Measurements from ENCODE around the gene NFX1. TPM values are rescaled to one million over a fixed set of nuclear protein-coding genes. Genes with fewer than 3 reads are reported as not detected.
"Not testable (repeated sequence)": the region's sequence is repeated elsewhere in the genome, so short reads cannot be mapped to it uniquely, and the experiment has no call there.

Gene NFX1
- total and polyA plus RNA-seq, 12 donors = 17.5 to 44.4 (median 31.2) TPM

- no peaks in the 10 kb centered on the region for H3K9me3 ChIP-seq (replicated peaks in 1 of 3)
- 71 to 77% (median 75%) methylated on average over 5 of the region's 5 CpGs for WGBS, 4 donors
- no peak for DNase-seq
- no peak overlapping the region for H3K4me3 ChIP-seq
- TF ChIP-seq POLR2A (IDR thresholded peaks at IDR 0.05) (no peak), CTCF (IDR thresholded peaks at IDR 0.05) (no peak)
- H3K27ac ChIP-seq = peak overlapping the region in 3 of 5 donors; percentile 59 to 79 (median 75)
- no peaks in the 10 kb centered on the region for H3K27me3 ChIP-seq
- intact Hi-C loops (cut with DNase I) = no loop called here
- H3K4me1 ChIP-seq (replicated peaks in 1 of 2) = peaks cover 14 to 16% of the 10 kb centered on the region in 2 donors
- H3K36me3 ChIP-seq (replicated peaks in 1 of 2) = peaks cover 0 to 64% of the 10 kb centered on the region in 2 donors
These were observed 39.7 kb downstream of the NFX1 start for GRCh38 chr9:33329979-33330378.

GRCh38 chr9:33331377-33331891, 41.1 kb downstream of the NFX1 start:
- Histone ChIP-seq H3K27ac (peak overlapping the region in 1 of 5 donors; percentile 6), H3K27me3 (no peaks in the 10 kb centered on the region), H3K36me3 (replicated peaks in 1 of 2) (peaks cover 0 to 72% of the 10 kb centered on the region in 2 donors), H3K9me3 (replicated peaks in 1 of 3) (no peaks in the 10 kb centered on the region), H3K4me1 (replicated peaks in 1 of 2) (peaks cover 14 to 16% of the 10 kb centered on the region in 2 donors), H3K4me3 (no peak overlapping the region)
- WGBS, 4 donors = 68 to 78% (median 76%) methylated on average over 3 of the region's 3 CpGs
- intact Hi-C loops (cut with DNase I) = no loop called here
- no peak for TF ChIP-seq POLR2A (IDR thresholded peaks at IDR 0.05)
- no peak for TF ChIP-seq CTCF (IDR thresholded peaks at IDR 0.05)
- DNase-seq = no peak

- Histone ChIP-seq H3K9me3 (replicated peaks in 1 of 3) (no peaks in the 10 kb centered on the region), H3K4me1 (replicated peaks in 1 of 2) (peaks cover 14 to 16% of the 10 kb centered on the region in 2 donors), H3K27me3 (no peaks in the 10 kb centered on the region), H3K36me3 (replicated peaks in 1 of 2) (peaks cover 0 to 75% of the 10 kb centered on the region in 2 donors), H3K4me3 (no peak overlapping the region), H3K27ac (peak overlapping the region in 1 of 5 donors; percentile 6)
- DNase-seq = no peak
- intact Hi-C loops (cut with DNase I) = no loop called here
- WGBS, 4 donors = 63 to 81% (median 79%) methylated on average over 2 of the region's 2 CpGs
- TF ChIP-seq POLR2A (IDR thresholded peaks at IDR 0.05) = no peak
- no peak for TF ChIP-seq CTCF (IDR thresholded peaks at IDR 0.05)
These were observed 41.7 kb downstream of the NFX1 start for GRCh38 chr9:33332011-33332410.

- Histone ChIP-seq H3K36me3 (replicated peaks in 1 of 2) (peaks cover 0 to 81% of the 10 kb centered on the region in 2 donors), H3K4me1 (replicated peaks in 1 of 2) (peaks cover 14 to 16% of the 10 kb centered on the region in 2 donors)
- H3K27me3 ChIP-seq; H3K27ac ChIP-seq; intact Hi-C loops (cut with DNase I); H3K9me3 ChIP-seq (replicated peaks in 1 of 3); H3K4me3 ChIP-seq; DNase-seq: not testable (repeated sequence)
- 88 to 94% (median 90%) methylated on average over 7 of the region's 7 CpGs for WGBS, 4 donors
These were observed 42.6 kb downstream of the NFX1 start for GRCh38 chr9:33332956-33333355.

GRCh38 chr9:33340186-33340585, 49.9 kb downstream of the NFX1 start:
- Histone ChIP-seq H3K4me3 (no peak overlapping the region), H3K4me1 (replicated peaks in 1 of 2) (no peaks in the 10 kb centered on the region), H3K27ac (no peak overlapping the region), H3K9me3 (replicated peaks in 1 of 3) (no peaks in the 10 kb centered on the region), H3K36me3 (replicated peaks in 1 of 2) (peaks cover 0 to 90% of the 10 kb centered on the region in 2 donors), H3K27me3 (no peaks in the 10 kb centered on the region)
- DNase-seq = no peak
- 97 to 100% (median 99%) methylated on average over 3 of the region's 3 CpGs for WGBS, 4 donors
- intact Hi-C loops (cut with DNase I) = no loop called here
- no peak for TF ChIP-seq CTCF (IDR thresholded peaks at IDR 0.05)
- TF ChIP-seq POLR2A (IDR thresholded peaks at IDR 0.05) = no peak
